ENCODE measurements around the gene CREB5.
"Not testable (repeated sequence)": the region's sequence is repeated elsewhere in the genome, so short reads cannot be mapped to it uniquely, and the experiment has no call there.

CREB5 gene

DNA sequence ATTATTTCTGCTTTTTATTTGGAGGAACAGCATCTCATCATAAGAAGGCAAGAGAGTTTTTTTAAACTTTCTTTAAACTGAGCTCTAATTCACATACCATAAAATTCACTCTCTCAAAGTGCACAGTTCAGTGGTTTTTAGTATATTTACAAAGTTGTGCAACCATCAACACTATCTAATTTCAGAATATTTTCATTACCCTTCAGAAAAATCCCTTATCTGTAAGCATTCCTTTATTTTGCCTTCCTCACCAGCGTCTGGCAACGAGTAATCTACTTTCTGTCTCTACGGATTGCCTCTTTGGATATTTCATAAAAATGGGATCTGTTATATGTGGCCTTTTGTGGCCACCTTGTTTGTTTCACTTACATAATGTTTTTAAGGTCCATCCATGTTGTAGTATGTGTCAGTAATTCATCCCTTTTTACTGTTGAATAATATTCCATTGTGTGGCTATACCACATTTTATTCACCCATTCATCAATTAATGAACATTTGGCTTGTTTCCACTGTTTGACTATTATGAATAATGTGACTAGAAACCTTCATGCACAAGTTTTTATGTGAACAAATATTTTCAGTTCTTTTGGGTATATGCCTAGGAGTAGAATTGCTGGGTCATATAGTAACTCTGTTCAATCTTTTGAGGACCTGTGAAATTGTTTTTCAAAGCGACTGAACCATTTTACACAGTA, 364.3 kb downstream of the CREB5 start:
- no peak for DNase-seq (ENCODE audit: low read depth in 2 of 2)

- DNase-seq (ENCODE audit: low read depth in 2 of 2) = no peak
Measured at GRCh38 chr7:28778786-28779185, 366.5 kb downstream of the CREB5 start.

DNA sequence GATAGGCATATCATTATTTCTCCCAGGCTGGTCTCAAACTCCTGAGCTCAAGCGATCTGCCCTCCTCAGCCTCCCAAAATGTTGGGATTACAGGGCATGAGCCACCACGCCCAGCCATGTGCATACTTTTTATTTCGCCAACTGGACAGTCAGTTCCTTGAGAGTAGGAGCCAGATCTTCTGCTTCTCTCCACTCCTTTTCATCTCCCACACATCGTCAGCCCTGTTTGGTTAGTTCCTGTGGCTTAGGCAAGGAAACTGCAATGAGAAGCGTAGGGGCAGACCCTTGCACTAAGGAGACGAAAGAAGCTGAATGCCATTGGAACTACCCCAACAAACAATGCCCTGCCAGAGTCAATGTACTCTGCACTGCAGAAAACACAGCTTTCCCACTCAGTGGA, 367.6 kb downstream of the CREB5 start:
- DNase-seq (ENCODE audit: low read depth in 2 of 2) = no peak

GRCh38 chr7:28782362-28782761, 370.0 kb downstream of the CREB5 start:
- no peak for DNase-seq (ENCODE audit: low read depth in 2 of 2)

DNA sequence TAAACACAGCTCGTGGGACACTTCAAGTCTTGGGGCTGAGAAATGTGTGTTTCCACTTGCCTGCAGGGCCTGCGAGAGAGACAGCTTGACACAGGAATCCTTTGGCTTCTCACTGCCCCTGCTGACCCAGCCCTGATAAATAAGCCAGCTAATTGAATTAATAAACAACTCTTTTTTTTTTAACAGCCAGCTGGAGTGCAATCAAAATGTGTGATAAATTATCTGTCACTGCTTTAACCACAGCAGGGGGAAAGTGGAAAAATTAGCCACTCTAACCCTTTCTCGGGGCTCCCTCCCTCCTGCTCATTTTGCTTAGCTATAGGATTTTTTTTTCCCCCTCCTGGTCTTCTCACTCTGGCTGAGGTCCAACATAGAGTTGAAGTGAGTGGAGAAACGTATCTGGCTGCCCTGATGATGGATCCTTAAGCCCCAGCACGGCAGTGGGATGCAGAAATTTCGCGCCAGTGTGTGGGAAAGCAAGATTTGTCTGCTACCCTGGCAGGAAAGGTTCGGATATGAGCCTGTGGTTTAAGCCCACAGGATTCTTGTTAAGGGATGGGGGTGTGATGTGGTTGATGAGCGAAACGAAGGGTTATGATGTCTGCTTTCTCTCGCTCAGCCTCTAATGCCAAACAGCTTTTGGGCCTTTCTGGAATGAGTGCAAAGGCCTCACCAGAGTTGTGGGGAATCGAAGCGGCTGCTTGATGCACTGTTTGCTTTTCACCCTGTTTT, 372.0 kb downstream of the CREB5 start:
- no peak for DNase-seq (ENCODE audit: low read depth in 2 of 2)

- no peak for DNase-seq (ENCODE audit: low read depth in 2 of 2)
Measured at GRCh38 chr7:28785041-28785995, 373.0 kb downstream of the CREB5 start.

DNA sequence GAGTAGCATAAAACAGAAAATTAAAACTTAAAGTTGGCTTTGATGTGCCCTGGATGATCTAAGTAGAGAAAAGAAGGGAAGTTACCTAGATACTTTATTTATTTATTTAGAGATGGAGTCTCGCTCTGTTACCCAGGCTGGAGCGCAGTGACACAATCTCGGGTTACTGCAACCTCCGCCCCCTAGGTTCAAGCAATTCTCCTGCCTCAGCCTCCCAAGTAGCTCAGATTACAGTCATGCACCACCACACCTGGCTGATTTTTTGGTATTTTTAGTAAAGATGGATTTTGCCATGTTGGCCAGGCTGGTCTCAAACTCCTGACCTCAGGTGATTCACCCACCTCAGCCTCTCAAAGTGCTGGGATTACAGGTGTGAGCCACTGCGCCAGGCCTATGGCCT, 373.8 kb downstream of the CREB5 start:
- DNase-seq (ENCODE audit: low read depth in 2 of 2) = not testable (repeated sequence)

DNA sequence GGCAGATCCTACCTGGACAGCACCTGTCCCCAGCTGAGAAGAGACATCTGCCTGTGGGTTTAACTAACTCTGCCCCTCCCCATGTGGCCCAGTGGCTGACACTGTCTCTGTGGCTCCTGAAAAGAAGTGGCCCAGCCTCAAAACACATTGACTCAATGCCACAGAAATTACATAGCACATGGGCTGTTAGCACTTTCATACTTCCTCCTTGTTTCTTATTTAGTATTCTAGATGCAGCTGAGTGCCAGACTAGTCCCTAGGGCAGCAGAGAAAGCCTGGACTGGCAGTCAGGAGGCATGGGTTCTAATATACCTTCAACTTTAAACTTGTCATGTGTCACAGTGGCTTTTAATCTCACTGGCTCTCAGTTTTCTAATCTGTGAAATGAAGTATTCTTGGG, 374.8 kb downstream of the CREB5 start:
- DNase-seq (ENCODE audit: low read depth in 2 of 2) = no peak

DNA sequence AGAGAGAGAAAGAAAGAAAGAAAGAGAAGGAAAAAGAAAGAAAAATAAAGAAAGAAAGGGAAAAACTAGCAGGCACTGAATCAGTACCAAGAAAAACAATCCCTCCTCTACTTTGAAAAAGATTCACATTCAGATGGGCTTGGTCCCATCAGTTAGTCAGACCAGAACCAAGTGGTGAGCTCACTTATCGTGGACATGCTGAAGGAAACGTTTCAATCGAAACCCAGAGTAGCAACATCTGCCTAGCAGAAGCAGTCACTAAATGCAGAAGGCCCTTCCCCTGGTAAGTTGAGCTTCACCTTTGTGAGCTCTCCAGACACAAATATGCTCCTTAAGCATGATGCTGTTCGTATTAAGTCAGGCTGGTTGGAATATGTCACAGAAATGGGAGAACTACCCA, 378.1 kb downstream of the CREB5 start:
- DNase-seq (ENCODE audit: low read depth in 2 of 2) = no peak

DNA sequence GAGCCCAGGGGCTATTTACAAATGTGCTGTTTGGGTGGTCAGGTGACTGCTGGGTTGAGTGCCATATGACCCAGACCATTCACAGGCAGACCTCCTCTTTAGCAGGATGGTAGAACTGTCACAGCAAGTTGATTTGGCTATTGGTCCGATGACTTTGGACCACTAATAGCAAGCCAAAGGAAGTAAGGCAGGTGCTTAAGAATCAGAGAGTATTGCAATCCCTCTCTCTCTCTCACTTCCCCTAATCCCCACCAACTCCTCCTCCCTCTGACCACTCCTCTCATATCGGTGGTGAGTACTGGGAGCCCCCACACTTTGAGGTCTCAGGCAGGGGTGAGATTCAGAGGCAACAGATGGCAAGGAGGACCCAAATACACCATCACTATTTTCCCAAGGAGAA, 380.5 kb downstream of the CREB5 start:
- DNase-seq (ENCODE audit: low read depth in 2 of 2) = no peak

- DNase-seq (ENCODE audit: low read depth in 2 of 2) = no peak
Measured at GRCh38 chr7:28793381-28794085, 381.2 kb downstream of the CREB5 start.

DNA sequence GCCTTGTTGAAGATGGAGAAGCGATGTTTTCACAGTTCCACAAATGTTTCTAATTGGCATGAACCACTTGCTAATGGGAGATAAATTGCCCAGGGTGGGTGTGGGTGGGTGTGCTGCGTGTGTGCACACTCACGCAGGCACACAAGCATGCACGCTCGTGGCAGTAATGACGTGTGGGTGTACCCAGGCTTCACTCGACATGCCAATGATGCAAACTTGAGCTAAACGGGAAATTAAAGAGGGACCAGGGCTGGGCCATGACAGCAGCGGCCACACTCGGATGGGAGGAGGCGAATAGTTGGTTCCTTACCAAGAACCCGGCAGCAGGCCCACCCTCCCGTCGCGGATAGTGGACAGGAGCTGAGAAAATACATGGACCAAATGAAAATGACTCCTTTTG, 386.0 kb downstream of the CREB5 start:
- DNase-seq (ENCODE audit: low read depth in 2 of 2) = no peak

- DNase-seq (ENCODE audit: low read depth in 2 of 2) = no peak
Measured at GRCh38 chr7:28799619-28800018, 387.3 kb downstream of the CREB5 start.

GRCh38 chr7:28800150-28800549, 387.8 kb downstream of the CREB5 start:
- no peak for DNase-seq (ENCODE audit: low read depth in 2 of 2)

DNA sequence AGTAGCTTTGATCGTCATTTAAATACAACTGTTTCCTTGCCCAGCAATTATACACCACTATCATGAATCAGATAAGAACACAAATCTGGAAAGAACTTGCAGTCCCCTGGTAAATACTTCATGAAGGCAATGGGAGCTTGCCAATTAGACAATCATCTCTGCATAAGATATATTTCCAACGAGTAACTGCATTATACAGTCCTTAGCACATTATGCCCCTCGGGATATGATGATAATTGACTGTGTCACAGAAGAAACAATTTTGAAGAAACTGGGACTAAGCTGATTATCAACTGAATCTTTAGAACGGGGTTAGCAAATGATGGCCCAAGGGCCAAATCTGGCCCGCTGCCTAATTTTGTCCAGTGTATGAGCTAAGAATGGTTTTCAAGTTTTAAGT, 390.1 kb downstream of the CREB5 start:
- DNase-seq (ENCODE audit: low read depth in 2 of 2) = no peak

DNA sequence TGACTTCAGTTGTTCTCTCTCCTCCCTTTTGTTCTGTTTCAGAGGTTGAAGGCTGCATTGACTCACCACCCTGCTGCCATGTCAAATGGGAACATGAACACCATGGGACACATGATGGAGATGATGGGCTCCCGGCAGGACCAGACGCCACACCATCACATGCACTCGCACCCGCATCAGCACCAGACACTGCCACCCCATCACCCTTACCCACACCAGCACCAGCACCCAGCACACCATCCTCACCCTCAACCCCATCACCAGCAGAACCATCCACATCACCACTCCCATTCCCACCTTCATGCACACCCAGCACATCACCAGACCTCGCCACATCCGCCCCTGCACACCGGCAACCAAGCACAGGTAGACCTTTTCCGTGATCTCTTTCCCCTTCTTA, 391.8 kb downstream of the CREB5 start:
- DNase-seq (ENCODE audit: low read depth in 2 of 2) = no peak

DNA sequence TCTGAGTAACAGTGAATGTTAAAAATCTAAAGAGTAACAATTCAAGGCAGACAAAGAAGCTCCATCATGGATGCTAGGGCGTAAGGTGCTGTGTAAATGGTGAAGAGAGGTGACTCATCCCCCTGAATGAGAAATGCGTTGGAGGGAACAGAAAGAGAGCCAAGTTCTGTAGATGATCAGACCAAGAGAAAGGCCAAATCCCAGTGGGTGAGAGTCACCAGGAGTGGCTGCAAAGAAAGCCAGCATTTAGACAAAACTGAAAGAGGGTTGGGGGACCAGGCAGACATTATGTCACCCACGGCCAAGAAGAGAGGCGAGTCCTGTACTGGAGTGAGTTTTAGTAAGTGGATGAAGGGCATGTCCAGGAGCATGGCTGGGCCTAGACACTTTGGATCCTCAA, 392.7 kb downstream of the CREB5 start:
- DNase-seq (ENCODE audit: low read depth in 2 of 2) = no peak

DNA sequence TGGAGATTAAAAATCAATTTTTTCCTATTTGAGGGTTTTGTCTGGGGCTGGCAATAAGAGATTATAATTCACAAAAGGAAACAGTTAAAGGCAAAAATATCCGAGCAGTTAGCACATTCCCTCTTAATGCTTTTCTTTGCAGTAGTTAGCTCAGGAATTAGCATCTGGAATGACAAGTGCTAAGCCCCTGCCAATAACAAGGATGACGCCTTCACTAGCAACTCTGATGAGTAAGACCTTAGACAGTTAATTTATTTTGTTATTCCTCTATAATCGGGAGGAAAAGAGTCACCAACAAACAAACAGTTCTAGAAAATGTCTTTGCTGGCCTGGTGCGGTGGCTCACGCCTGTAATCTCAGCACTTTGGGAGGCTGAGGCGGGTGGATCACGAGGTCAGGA, 394.5 kb downstream of the CREB5 start:
- DNase-seq (ENCODE audit: low read depth in 2 of 2) = no peak

DNA sequence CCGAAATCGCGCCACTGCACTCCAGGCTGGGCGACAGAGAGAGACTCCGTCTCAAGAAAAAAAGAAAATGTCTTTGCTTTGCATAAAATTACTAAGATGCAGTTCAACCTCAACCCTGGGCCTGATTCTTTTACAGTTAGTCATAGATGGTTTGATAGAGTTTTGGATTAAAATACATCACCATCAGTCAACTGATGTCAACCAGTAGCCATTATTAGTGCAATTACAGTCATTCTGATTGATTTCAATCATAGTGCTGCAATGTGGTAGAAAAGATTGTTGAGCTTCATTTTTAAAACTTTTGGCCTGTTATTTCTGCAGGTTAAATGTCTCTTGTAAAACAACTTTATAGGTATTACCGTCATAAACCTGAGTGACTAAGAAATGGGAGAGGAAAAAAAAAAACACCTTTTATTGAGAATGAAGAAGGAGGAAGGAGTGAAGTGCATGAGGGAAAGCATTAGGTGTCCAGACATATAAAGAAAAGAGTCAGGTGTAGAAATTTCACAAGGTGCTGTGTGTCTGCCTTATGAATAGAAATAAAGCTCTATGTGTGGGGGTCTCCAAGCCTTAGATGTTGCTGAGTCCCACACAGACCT, 395.2 kb downstream of the CREB5 start:
- DNase-seq (ENCODE audit: low read depth in 2 of 2) = no peak

DNA sequence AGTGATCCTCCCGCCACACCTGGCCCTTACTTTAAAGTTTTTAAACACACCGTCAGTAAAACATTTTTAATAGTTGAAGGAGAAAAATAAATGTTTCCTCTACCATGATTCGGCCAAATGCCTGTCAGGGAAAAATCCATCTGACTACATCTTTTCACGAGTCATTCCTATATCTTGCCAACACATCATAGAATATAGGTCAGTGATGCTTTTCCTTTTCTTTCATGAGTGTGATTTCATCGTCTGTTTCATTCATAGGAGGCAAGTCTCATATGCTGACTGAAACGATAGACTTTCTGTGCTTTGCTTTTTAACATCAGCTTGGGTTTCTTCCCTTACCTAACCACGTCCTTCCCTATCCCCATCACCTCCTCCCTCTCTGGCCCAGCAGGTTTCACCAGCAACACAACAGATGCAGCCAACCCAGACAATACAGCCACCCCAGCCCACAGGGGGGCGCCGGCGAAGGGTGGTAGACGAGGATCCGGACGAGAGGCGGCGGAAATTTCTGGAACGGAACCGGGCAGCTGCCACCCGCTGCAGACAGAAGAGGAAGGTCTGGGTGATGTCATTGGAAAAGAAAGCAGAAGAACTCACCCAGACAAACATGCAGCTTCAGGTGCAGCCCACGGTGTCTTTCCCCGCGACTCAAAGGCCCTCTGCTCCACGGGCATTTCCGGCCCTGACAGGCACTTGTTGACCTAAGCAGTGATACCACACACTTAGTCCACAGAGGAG, 396.6 kb downstream of the CREB5 start:
- no peak for DNase-seq (ENCODE audit: low read depth in 2 of 2)

GRCh38 chr7:28811008-28811407, 398.7 kb downstream of the CREB5 start:
- DNase-seq (ENCODE audit: low read depth in 2 of 2) = no peak
